Posterior cingulate gyrus (tissue), 11 donors: ENCODE data around the gene FCHO2.

Experiments
- DNase-seq, 10 donors: peaks; one replicate each; pipeline versions ENCODE4 v3.0.0 to v3.0.0-alpha.2; 2020 to 2021; ENCODE audit warnings: mixed read lengths in 3 of 10
- intact Hi-C: fragments of 100-400 bp; cut with DNase I; formaldehyde crosslinking; loops from one replicate; pipeline ENCODE4 v1.15.1; 2023

FCHO2 gene

DNA sequence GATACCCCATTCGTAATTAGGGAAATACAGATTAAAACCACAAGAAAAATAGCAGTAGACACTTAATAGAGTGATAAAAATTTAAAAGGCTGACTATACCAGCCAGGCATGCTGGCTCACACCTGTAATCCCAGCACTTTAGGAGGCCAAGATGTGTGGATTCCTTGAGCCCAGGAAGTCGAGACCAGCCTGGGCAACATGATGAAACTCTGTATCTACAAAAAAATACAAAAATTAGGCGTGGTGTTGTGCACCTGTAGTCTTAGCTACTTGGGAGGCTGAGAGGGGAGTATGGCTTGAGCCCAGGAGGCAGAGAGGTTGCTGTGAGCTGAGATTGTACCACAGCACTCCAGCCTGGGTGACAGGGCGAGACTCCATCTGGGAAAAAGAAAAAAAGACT is 72.0 kb downstream of the FCHO2 start:
- no peak for DNase-seq

DNA sequence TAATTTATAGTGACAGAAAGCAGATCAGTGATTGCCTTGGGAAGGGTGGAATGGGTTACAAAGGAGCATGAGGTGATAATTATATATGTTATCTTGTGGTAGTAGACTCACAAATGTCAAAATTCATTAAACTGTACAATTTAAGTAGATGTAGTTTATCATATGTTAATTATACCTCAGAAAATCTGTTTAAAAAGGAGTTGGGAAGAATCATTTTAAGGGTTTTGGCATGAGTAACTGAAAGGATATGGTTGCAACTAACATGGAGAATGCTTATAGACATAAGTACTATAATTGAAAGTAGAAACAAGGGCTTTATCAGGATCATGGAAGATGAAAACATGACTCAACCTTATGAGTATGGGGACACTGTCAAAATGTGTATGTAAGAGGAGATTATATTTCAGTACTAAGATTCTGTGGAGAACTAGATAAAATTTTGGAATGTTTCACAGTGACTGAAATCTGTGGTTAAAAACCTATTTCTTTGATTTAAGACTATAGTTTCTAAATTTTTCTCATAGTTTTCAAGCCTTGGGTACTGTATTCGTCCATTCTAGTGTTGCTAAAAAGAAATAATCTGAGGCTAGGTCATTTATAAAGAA is 73.3 kb downstream of the FCHO2 start:
- intact Hi-C loops: no loop called here
- no peak for DNase-seq

More for the DNA sequence above, 72.0 kb downstream of the FCHO2 start:
- intact Hi-C loops: no loop called here

DNA sequence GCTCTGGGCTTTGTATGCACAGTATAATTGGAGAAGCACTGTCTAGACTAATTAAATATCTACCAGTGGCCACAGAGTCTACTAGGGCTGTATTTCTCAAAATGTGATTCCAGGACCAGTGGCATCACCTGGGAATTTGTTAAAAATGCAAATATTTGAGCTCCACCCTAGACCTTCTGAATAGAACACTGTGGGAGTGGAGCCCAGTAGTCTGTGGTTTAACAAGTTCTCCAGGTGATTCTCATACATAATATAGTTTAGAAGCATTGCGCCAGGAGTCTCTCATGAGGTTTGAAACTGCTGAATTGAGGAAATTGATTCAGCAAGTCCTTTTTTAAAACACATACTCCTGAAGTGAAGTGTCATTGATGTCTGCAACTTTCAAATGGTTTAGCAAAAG is 74.7 kb downstream of the FCHO2 start:
- DNase-seq: no peak
- intact Hi-C loops: no loop called here

DNA sequence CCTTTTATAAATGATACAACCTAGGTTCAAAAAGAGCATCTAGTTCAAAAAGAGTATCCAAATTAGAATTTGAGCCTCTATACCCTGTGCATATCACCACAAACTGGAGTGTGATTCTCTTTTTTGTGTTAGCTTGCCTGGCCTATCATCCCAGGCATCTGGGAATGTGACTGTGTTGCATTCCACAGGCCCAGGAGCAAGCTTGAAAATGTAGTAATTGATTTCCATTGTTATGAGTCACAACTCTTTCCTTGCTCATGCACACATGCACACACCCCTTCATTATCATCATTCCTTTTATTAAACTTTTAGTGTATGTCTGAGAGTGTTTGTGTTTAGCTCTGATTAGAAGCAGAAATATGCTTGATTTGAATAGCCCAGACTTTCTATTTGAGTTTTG is 75.2 kb downstream of the FCHO2 start:
- DNase-seq: no peak
- intact Hi-C loops: no loop called here

DNA sequence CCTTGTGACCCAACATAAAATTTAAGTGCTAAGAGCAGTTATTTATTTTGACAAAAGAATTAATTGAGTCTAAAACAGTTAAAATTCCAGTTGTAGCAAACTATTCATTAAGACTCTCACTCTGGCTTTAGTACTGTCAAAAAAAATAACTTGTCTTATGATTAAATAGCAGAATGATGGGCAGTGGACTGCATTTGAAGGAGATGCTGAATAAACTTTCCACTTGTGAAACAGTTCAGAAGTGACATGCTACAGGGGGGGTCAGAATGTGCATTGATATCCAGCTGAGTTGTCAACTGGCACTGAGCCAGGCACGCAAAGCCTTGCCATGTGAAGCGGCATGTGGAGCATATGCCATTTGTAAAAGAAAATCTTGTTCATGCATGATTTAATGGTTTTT is 76.0 kb downstream of the FCHO2 start:
- intact Hi-C loops: no loop called here
- peak in 4 of 10 donors; percentile 14 to 82 (median 32) for DNase-seq

DNA sequence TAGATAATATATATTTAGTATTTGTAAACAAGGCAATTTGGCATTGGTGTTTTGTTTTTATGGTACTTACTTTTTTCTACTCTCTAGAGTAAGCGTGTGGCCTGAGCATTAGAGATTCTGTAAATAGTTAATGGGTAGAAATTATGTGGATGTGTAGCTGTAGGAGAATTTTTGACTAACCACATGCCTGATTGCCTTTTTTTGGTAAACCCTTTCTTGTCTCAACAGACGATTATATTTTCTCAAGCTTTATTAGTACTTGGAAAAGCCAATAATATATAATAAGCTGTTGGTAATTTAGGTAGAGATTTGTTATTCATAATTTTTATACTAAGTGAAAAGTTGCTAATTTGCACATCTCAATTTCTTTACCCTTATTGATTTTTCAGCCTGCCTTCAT is 76.8 kb downstream of the FCHO2 start:
- intact Hi-C loops: no loop called here
- no peak for DNase-seq

DNA sequence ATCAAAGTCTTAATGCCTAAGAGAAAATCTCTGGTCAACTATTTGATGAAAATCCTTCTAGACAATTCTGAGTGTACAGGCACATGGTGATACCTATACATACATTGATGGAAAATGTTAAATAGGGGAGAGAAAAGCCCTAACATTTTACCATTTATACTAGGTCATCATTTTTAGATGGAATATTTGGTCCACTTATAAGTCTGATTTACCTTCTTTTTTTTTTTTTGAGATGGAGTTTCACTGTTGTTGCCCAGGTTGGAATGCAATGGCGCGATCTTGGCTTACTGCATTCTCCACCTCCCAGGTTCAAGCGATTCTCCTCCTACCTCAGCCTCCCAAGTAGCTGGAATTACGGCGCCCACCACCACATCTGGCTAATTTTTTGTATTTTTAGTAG is 81.7 kb downstream of the FCHO2 start:
- DNase-seq: no peak
- intact Hi-C loops: no loop called here

DNA sequence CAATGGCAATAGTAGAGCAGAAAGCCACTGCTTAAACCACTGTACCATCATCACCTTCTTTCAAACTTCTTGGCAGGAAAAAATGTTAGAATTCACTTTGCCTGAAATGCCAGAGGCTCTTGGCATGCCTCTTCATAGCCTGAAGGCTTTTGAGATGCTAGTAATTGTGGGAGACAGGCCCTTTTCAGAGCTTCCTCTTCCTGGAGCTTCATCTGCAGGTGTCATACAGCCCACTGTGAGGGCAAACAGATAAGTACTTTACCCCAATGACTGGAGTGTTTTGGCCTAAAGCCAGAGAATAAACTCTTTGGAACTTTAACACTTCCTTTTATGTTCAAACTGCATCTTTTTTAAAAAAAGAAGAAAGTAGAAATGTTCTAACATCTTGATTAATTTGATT is 83.2 kb downstream of the FCHO2 start:
- DNase-seq: no peak
- intact Hi-C loops: no loop called here

DNA sequence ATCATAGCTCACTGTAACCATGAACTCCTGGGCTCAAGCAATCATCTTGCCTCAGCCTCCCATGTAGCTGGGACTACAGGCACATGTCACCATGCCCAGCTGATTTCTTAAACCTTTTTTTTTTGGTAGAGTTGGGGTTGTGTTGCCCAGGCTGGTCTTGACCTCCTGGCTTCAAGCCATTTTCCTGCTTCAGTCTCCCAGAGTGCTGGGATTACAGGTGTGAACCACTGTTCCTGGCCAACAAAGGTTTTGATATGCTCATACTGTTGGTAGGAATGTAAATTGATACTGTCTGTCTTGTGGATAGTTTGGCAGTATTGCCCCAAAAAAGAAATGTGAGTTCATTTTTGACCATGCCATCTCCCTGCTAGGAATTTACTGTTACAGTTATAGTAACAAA is 87.2 kb downstream of the FCHO2 start:
- intact Hi-C loops: no loop called here

DNA sequence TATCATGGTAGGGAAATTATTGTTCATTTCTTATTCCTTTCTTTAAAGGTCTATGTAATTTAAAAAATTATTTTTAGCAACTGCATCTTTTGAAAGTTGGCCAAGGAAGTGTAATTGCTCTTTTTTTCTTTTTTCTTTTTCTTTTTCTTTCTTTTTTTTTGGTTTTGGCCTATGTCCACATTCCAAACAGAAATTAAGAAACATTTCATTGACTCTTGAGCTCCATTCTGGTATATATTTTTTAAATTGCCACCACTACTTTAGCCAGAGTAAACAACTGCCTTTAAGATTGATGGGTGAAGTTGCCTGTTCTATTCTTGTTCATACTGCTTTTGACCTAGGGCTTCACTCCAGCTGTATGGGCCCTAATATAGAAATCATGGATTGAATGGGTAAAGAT is 88.7 kb downstream of the FCHO2 start:
- intact Hi-C loops: no loop called here
- DNase-seq: no peak

More for the DNA sequence above, 87.2 kb downstream of the FCHO2 start:
- DNase-seq: no peak

DNA sequence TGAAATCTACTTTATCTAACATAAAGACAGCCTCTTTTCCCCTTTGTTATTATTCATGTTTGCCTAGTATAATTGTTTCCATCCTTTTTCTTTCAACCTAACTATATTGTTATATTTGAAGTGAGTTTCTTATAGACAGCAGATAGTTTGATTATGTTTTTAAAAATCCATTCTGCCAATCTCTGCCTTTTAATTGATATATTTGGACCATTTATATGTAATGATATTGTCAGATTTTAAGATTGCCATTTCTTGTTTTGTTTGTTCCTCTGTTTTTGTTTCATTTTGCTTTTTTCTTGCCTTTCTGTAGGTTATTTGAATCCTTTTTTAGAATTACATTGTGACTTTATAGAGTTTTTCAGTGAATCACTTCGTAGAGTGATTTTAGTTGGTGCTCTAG is 89.8 kb downstream of the FCHO2 start:
- intact Hi-C loops: no loop called here

DNA sequence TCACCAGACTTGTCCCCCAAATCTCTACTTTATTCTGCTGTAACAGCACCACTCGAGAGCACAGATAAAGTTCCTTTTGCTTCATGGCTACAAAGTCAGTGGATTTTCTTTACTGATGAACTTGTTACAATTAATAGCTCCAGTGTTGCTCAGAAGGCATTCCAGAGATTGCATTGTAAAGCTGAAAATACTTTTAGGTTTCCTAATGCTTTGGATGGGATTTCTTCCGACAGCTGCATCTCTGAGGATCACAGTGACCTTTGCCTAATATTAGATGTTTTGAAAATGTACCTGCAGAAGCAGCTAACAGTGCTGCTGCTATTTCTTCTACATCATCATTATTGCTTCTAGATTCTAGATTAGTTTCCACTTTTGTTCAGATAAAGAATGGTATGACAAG is 105.8 kb downstream of the FCHO2 start:
- intact Hi-C loops: no loop called here
- no peak for DNase-seq

More for the DNA sequence above, 89.8 kb downstream of the FCHO2 start:
- DNase-seq: no peak

DNA sequence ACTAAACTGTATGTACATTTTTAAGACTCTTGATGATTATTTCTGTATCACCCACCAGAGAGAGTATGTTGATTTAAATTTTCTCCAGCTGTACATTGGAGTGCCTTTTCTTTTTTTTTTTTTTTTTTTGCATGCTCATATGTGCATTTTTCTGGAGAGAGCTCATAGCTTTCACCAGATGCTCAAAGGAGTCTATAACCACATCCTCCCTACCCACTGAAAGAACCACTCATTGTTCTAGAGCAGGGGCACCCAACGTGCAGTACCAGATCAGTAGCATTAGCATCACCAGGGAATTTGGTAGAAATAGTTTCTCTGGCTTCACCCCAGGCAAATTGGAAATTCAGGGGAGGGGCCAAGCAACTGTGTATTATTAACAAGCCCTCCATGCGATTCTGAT is 110.6 kb downstream of the FCHO2 start:
- intact Hi-C loops: no loop called here
- DNase-seq: no peak

DNA sequence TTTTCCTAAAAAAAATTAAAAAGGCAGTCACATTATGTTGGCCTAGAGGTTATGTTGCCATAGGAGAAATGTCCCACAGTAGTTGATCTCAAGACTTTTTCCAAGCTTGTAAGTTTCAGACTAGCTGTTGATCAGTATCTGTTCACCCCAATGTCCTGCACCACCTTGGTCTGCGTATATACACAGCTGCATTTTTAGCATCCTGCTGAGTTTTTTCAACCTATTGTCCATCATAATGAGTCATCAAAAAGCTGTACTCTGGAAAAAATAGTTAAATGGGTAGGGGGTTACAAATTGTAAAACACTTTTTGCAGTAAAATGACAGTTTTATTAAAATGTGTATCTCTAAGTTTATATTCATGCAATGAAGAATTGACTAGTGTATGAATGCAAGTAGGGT is 111.4 kb downstream of the FCHO2 start:
- intact Hi-C loops: no loop called here
- no peak for DNase-seq

DNA sequence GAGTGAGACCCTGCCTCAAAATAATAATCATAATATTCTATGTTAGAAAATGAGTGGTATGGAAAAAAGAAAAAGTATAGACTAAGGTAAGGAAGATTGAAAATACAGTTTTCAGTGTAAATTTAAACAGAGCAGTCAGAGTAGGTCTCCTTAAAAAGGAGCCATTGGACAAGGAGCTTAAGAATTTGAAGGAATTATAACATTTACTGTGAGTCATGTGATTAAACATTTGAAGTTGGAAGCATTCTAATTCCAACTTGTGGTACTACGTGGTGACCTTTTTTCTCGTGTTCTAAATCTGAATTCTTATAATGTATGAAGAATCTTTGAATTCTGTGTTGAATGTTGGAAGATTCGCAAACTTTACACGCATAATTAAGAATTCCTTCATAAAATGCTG is 125.3 kb downstream of the FCHO2 start:
- intact Hi-C loops: no loop called here
- no peak for DNase-seq

DNA sequence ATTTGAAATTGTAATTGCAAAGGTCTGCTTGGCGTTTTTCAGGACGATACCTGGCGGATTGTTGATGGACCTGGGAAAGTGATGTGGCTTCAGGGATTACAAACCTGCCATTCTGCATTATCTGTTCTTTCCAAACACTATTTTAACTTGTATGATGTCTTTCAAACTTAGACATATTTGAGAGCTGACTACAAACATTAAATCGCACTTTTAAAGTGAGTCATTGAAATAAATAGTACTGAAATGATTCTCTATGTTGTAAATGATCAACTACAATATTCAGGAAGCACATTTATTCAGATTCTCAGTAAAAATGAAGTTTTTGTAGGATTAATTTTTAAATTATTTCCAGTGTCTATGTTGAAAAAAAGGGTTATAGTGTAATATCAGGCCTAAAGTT is 132.2 kb downstream of the FCHO2 start:
- intact Hi-C loops: no loop called here
- no peak for DNase-seq

DNA sequence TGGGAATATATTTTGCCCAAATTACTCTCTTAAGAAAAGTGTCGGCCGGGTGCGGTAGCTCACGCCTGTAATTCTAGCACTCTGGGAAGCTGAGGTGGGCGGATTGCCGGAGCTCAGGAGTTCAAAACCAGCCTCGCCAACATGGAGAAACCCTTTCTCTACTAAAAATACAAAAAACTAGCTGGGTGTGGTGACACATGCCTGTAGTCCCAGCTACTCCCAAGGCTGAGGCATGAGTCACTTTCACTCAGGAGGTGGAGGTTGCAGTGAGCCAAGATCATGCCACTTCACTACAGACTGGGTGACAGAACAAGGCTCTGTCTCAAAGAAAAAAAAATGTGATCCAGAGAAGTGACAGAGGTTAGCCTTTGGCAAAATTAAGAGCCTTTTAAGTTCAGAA is 138.1 kb downstream of the FCHO2 start:
- no peak for DNase-seq
- intact Hi-C loops: no loop called here

DNA sequence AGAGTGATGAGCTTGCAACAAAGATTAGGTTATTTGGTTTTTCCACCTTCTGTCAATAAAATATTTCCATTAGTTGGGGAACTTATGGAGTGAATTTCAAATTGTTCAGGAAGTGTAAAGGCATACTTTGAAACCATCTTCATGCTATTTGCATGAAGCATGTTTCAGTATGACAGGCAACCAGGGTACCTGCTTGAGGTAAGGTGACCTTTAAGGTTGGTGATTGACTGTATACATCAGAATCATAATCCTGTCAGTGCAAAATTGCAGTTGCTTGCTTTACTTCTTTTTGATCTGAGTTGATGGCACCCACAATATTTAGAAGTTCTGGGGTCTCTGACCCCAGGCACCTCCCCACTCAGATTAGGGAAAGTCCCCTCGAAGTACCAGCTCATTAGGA is 138.6 kb downstream of the FCHO2 start:
- intact Hi-C loops: no loop called here
- no peak for DNase-seq

DNA sequence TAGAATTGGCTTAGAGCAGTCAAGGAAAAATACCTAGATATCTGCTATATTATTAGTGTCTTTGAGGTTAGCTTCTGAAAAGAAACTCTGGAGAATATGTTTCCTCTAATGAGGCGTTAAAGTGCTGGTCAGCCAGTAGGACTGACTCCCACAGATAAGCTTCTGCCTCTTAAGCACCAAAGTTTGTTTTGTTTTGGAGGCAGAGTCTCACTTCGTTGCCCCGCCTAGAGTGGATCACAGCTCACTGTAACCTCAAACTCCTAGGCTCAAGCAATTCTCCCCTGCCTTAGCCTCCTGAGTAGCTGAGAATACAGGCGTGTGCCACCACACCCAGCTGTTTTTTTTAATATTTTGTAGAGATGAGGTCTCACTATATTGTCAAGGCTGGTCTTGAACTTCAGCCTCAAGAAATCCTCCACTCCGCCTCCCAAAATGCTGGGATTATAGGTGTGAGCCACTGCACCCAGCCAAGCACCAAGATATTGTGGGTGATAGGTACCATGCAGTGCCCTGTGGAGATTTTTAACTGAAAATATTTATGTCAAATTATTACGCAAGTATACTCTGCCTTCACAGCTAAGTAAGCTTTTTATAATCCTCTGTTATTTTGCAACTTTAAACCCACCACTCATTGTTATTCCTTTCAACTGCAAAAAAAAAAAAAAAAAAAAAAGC is 139.9 kb downstream of the FCHO2 start:
- intact Hi-C loops: no loop called here
- DNase-seq: no peak

DNA sequence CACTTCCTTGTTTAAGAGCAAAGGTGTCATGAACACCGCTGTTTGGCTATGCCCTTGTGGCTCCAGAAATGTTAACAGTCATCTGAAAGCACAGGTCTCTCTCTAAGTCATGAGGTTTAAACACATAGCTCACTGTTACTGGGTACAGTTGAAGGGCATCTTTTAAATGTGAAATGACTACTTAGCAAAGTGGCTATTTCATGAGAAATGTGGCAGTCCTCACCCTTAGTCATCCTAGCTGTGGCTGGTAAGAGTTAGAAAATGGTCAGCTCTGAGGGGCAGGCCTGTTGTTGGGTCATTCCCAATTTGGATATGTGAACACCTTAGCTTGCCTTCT is 140.4 kb downstream of the FCHO2 start:
- intact Hi-C loops: no loop called here
- DNase-seq: no peak

DNA sequence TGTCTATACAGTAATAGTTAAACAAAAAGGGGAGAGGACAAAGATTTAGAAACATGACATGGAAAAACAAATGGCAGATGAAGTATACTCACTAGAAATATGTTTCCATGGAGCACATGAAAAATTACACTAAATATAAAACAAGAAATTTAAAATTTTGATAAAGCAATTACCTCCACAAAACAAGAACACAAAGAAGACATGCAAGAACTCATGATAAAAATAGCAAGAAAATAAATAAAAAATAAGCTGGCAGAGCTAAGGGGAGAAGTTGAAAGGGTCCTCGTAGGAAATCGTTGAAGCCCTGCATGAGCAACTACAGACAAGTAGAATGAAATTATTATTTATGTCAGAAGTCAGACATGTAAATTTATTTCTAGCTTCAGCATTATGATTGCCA is 141.9 kb downstream of the FCHO2 start:
- intact Hi-C loops: no loop called here
- DNase-seq: no peak

DNA sequence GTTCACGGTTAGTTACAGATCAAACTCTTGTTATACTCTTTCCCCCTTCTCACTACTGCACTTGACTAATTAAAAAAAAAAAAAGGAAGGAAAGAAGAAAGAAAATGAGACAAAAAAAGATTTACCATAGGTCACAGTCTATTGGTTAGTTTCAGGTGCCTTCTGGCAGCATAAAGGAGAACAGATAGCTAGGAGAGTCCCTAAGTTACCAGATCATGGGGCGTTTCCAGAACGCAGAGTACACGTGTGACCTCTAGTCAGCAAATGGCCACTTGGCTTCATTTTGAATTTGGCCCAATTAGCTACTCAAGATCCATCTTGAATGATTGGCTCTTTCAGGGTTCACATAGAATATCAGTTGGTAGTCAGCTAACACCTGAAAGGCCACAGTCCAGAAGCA is 144.3 kb downstream of the FCHO2 start:
- intact Hi-C loops: no loop called here
- no peak for DNase-seq

DNA sequence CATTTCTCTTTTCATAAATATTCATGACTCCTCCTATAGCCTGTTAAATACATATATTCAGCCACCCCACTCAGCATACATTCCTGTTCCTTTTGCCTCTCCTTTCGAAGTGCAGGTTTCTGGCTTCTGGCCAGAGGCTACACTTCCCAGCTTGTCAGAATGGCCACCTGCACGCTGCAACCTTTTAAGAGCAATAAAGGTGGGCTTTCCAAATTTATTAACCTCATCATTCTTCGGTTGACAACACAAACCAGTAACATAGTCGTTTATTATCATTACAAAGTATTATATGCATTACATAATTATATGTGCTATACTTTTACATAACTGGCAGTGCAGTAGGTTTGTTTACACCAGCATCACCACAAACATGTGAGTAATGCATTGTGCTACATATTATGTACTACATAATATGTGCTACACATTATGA is 148.0 kb downstream of the FCHO2 start:
- no peak for DNase-seq

More for the DNA sequence above, 148.0 kb downstream of the FCHO2 start:
- intact Hi-C loops: no loop called here
